ENCODE measurements around the gene KLF11.

GRCh38 chr2:10089565-10090190, 46.3 kb downstream of the KLF11 start:
- no peak for TF ChIP-seq EP300 (IDR thresholded peaks at IDR 0.05; ENCODE audit: borderline replicate concordance)
- TF ChIP-seq CEBPB (IDR thresholded peaks at IDR 0.05), result no peak
- no peak for TF ChIP-seq ZBTB7A (IDR thresholded peaks at IDR 0.05; ENCODE audit: low read depth)
